Measurements from ENCODE around the gene COL4A5.
A peak's percentile ranks its signal among the peaks of the same experiment; 100 is the strongest.

COL4A5 gene

DNA sequence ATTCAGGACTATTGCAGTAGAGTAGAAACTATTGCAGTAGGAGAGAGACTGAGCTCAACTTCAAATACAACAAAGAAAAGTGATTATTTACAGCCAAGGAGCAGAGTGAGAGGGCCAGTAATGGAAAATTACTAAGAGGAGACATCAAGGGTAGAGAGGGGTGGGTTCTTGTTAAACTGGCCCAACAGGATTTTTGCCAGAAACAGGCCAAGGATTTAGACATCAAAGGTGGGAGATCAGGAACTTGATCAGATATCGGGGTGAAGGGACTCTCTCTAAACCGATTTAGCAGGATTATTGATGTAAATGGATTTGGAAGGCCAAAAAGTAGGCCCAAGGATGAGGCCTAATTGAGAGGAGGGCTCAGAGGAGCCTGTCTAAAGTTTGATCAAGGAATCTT is 231.9 kb downstream of the COL4A5 start:
- TF ChIP-seq, protein P1, sequence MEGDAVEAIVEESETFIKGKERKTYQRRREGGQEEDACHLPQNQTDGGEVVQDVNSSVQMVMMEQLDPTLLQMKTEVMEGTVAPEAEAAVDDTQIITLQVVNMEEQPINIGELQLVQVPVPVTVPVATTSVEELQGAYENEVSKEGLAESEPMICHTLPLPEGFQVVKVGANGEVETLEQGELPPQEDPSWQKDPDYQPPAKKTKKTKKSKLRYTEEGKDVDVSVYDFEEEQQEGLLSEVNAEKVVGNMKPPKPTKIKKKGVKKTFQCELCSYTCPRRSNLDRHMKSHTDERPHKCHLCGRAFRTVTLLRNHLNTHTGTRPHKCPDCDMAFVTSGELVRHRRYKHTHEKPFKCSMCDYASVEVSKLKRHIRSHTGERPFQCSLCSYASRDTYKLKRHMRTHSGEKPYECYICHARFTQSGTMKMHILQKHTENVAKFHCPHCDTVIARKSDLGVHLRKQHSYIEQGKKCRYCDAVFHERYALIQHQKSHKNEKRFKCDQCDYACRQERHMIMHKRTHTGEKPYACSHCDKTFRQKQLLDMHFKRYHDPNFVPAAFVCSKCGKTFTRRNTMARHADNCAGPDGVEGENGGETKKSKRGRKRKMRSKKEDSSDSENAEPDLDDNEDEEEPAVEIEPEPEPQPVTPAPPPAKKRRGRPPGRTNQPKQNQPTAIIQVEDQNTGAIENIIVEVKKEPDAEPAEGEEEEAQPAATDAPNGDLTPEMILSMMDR (IDR thresholded peaks at IDR 0.05; ENCODE audit: low read depth, low read length), result no peak
- no peak for DNase-seq (ENCODE audit: low read depth in 2 of 2)
- no peak overlapping the region for H3K4me3 ChIP-seq (replicated peaks in 1 of 2; ENCODE audit: low read depth in 2 of 2, low read length in 2 of 2)

DNA sequence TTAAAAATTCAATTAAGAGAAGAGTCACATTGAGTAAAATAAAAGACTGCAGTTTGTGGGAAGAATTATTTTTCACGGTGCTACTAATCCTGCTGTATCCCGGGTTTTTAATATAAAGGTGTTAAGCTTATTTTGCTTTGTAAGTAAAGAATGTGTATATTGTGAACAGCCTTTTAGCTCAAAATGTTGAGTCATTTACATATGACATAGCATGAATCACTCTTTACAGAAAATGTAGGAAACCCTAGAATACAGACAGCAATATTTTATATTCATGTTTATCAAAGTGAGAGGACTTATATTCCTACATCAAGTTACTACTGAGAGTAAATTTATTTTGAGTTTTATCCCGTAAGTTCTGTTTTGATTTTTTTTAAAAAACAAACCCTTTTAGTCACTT is 257.1 kb downstream of the COL4A5 start:
- H3K4me3 ChIP-seq (replicated peaks in 1 of 2; ENCODE audit: low read depth in 2 of 2, low read length in 2 of 2), result no peak overlapping the region
- DNase-seq (ENCODE audit: low read depth in 2 of 2), result peak in 1 of 2 donors; percentile 26
- TF ChIP-seq, protein P1 (IDR thresholded peaks at IDR 0.05; ENCODE audit: low read depth, low read length), result no peak

DNA sequence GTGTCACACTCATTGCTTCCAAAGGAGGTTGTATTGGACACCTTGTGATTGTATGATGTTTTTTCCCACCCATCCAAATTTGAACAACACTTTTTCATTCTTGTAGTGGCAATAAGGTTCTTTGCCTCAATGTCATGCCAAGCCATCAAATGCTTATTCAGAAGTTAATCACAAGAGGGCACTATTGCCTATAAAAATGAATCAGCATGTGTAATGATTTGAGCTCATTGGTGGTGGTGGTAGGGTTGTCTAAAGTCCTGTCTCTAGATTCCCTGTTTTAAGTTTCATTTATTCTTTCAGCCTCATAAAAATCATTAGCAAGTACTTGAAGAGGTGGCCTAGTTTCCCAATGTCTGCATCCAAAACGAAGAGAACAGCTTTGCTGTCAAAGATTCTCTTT is 259.7 kb downstream of the COL4A5 start:
- TF ChIP-seq, protein P1 (IDR thresholded peaks at IDR 0.05; ENCODE audit: low read depth, low read length), result no peak
- DNase-seq (ENCODE audit: low read depth in 2 of 2), result peak; percentile 43 to 44
- no peak overlapping the region for H3K4me3 ChIP-seq (replicated peaks in 1 of 2; ENCODE audit: low read depth in 2 of 2, low read length in 2 of 2)

DNA sequence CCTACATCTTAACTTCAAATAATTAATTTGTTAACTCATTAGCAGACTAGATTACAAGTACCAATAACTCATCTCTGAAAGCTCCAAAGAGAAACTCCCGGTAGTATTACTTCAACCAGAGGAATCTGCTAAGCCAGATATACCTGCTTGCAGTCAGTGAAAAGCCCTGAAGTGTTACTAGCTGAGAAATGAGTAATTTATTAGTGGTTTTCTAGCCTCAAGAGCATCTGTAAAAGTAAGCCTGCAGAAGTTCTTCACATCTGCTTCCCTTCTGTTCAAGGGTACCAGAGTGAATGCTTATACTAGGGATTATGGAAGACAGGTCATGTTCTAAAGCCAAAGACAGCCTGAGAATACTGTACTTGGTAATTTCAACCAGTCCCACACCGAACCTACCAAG is 262.0 kb downstream of the COL4A5 start:
- TF ChIP-seq, protein P1 (IDR thresholded peaks at IDR 0.05; ENCODE audit: low read depth, low read length), result no peak
- DNase-seq (ENCODE audit: low read depth in 2 of 2), result no peak
- no peak overlapping the region for H3K4me3 ChIP-seq (replicated peaks in 1 of 2; ENCODE audit: low read depth in 2 of 2, low read length in 2 of 2)

DNA sequence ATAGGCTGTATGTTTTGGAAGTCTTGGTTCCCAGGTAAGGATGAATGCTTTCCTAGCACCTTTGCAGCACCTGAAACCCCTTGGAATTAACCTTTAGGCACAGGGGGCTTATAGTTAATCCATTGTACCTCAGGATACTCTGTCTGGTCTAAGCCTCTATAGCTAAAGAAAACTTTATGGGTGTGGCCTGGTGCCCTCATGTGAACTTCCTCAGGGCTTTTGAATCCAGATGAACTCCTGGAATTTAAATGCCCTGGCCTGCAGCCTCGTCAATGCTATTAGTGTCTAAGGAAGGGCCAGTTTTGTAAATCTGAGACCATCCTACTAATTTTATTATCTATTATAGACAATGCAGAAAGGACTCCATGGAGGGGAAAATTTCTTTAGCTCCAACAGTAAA is 262.9 kb downstream of the COL4A5 start:
- TF ChIP-seq, protein P1 (IDR thresholded peaks at IDR 0.05; ENCODE audit: low read depth, low read length), result no peak
- peak in 1 of 2 donors; percentile 0 for DNase-seq (ENCODE audit: low read depth in 2 of 2)

DNA sequence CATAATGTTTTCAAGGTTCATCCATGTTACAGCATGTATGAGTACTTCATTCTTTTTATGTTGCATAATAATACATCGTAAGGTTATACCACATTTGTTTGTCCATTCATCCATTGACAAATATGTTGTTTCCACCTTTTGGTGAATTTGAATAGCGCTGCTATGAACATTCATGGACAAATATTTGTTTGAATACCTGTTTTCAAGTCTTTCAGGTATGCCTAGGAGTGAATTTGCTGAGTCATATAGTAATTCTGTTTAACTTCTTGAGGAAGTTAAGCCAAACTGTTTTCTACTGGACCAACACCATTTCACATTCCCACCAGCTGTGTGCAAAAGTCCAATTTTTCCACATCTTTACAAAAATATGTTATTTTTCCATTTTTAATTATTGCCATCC is 265.2 kb downstream of the COL4A5 start:
- no peak overlapping the region for H3K4me3 ChIP-seq (replicated peaks in 1 of 2; ENCODE audit: low read depth in 2 of 2, low read length in 2 of 2)
- TF ChIP-seq, protein P1 (IDR thresholded peaks at IDR 0.05; ENCODE audit: low read depth, low read length), result no peak
- DNase-seq (ENCODE audit: low read depth in 2 of 2), result no peak

More for the DNA sequence above, 262.9 kb downstream of the COL4A5 start:
- no peak overlapping the region for H3K4me3 ChIP-seq (replicated peaks in 1 of 2; ENCODE audit: low read depth in 2 of 2, low read length in 2 of 2)

DNA sequence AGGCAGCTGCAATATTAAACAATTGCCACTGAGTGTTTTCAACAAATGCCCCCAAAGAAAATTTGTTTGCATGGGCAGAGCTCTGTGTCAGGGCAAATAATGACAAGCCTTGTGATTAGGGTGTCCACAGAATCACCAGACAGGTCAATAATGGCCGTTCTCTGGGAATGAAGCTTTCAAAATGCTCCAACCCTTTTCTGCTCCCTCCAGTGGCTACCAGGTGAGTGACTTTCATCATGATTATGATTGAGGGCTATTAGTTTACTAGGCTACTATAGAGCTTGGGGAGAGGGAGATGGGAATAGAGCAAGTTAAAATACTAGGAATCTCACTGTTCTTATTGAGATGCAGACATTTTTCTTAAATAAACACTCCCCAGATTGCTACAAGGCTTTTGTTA is 273.2 kb downstream of the COL4A5 start:
- DNase-seq (ENCODE audit: low read depth in 2 of 2), result no peak
- TF ChIP-seq, protein P1 (IDR thresholded peaks at IDR 0.05; ENCODE audit: low read depth, low read length), result no peak
- no peak overlapping the region for H3K4me3 ChIP-seq (replicated peaks in 1 of 2; ENCODE audit: low read depth in 2 of 2, low read length in 2 of 2)

All from cardiac fibroblast (primary cell).